ENCODE results near the gene LYSMD2.

The LYSMD2 gene

DNA sequence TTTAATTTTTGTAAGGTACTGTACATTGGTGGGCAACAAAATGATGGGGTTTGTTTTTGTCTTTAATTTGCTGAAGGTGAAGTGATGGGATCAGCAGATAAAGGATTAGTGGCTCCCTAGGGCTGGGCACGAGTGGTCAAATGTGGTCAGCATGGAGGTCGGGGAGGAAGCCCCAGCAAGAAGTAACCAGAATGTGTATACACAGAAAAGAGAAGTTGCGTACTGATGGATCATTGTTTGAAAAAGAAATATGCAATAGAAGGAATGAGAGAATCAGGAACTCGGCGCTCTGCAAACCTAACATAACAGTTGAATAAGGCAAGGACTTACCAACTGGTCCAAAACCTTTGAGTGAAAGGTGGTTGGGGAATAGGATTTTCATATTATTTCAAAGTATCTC is 15.4 kb upstream of the LYSMD2 start:
- no peak overlapping the region for H3K4me3 ChIP-seq (ENCODE audit: low read length)
- DNase-seq (ENCODE audit: low read depth, low spot score), result no peak
- peaks cover 23% of the 10 kb centered on the region for H3K27me3 ChIP-seq (ENCODE audit: control insufficient read depth, insufficient read depth, low read length)
- H3K9me3 ChIP-seq (ENCODE audit: control insufficient read depth, insufficient read depth, low read length), result no peaks in the 10 kb centered on the region
- H3K4me1 ChIP-seq (ENCODE audit: control insufficient read depth, insufficient read depth, low read length), result peaks cover 1% of the 10 kb centered on the region; the same call in 1 of the 2 replicates
- WGBS (ENCODE audit: insufficient coverage, insufficient read length), result no CpG with 5 or more reads among the region's 5 CpGs
- no peak overlapping the region for H3K27ac ChIP-seq (ENCODE audit: low read length)
- no peaks in the 10 kb centered on the region for H3K36me3 ChIP-seq (ENCODE audit: control insufficient read depth, insufficient read depth, low read length)

GRCh38 chr15:51751697-51752683 is 14.5 kb upstream of the LYSMD2 start:
- no peak for DNase-seq (ENCODE audit: low read depth, low spot score)
- Histone ChIP-seq H3K27me3 (ENCODE audit: control insufficient read depth, insufficient read depth, low read length) (peaks cover 23% of the 10 kb centered on the region), H3K27ac (ENCODE audit: low read length) (no peak overlapping the region), H3K9me3 (ENCODE audit: control insufficient read depth, insufficient read depth, low read length) (no peaks in the 10 kb centered on the region), H3K4me3 (ENCODE audit: low read length) (peak overlapping the region; percentile 72), H3K36me3 (ENCODE audit: control insufficient read depth, insufficient read depth, low read length) (no peaks in the 10 kb centered on the region), H3K4me1 (ENCODE audit: control insufficient read depth, insufficient read depth, low read length) (peaks cover 1% of the 10 kb centered on the region; the same call in 1 of the 2 replicates)
- WGBS (ENCODE audit: insufficient coverage, insufficient read length), result no CpG with 5 or more reads among the region's 71 CpGs

- WGBS (ENCODE audit: insufficient coverage, insufficient read length), result no CpG with 5 or more reads among the region's 65 CpGs
Observed at GRCh38 chr15:51750792-51751696, 13.6 kb upstream of the LYSMD2 start, which contains the start of gene TMOD2. TMOD2 (plus strand) TSS chr15:51751597; CDS start chr15:51766442, 14,845 bp downstream.

GRCh38 chr15:51750186-51750585 is 12.7 kb upstream of the LYSMD2 start:
- WGBS (ENCODE audit: insufficient coverage, insufficient read length), result no CpG with 5 or more reads among the region's 4 CpGs
- Histone ChIP-seq H3K36me3 (ENCODE audit: control insufficient read depth, insufficient read depth, low read length) (no peaks in the 10 kb centered on the region), H3K9me3 (ENCODE audit: control insufficient read depth, insufficient read depth, low read length) (no peaks in the 10 kb centered on the region), H3K27me3 (ENCODE audit: control insufficient read depth, insufficient read depth, low read length) (peaks cover 23% of the 10 kb centered on the region), H3K4me1 (ENCODE audit: control insufficient read depth, insufficient read depth, low read length) (peaks cover 1% of the 10 kb centered on the region; the same call in 1 of the 2 replicates), H3K27ac (ENCODE audit: low read length) (no peak overlapping the region), H3K4me3 (ENCODE audit: low read length) (no peak overlapping the region)
- no peak for DNase-seq (ENCODE audit: low read depth, low spot score)

More at GRCh38 chr15:51750792-51751696, 13.6 kb upstream of the LYSMD2 start, which contains the start of gene TMOD2:
- DNase-seq (ENCODE audit: low read depth, low spot score), result no peak
- no peak within 1 kb of the TSS for H3K27ac ChIP-seq (ENCODE audit: low read length)
- H3K36me3 ChIP-seq (ENCODE audit: control insufficient read depth, insufficient read depth, low read length), result no peaks in the 10 kb centered on the region
- H3K4me1 ChIP-seq (ENCODE audit: control insufficient read depth, insufficient read depth, low read length), result peaks cover 1% of the 10 kb centered on the region; the same call in 1 of the 2 replicates
- no peaks in the 10 kb centered on the region for H3K9me3 ChIP-seq (ENCODE audit: control insufficient read depth, insufficient read depth, low read length)
- H3K27me3 ChIP-seq (ENCODE audit: control insufficient read depth, insufficient read depth, low read length), result peaks cover 23% of the 10 kb centered on the region
- peak within 1 kb of the TSS; percentile 72 for H3K4me3 ChIP-seq (ENCODE audit: low read length)

GRCh38 chr15:51749307-51749706 is 11.9 kb upstream of the LYSMD2 start:
- no peak for DNase-seq (ENCODE audit: low read depth, low spot score)
- no peak overlapping the region for H3K27ac ChIP-seq (ENCODE audit: low read length)
- no peaks in the 10 kb centered on the region for H3K36me3 ChIP-seq (ENCODE audit: control insufficient read depth, insufficient read depth, low read length)
- no peak overlapping the region for H3K4me3 ChIP-seq (ENCODE audit: low read length)
- H3K27me3 ChIP-seq (ENCODE audit: control insufficient read depth, insufficient read depth, low read length), result peaks cover 23% of the 10 kb centered on the region
- H3K9me3 ChIP-seq (ENCODE audit: control insufficient read depth, insufficient read depth, low read length), result no peaks in the 10 kb centered on the region
- WGBS (ENCODE audit: insufficient coverage, insufficient read length), result no CpG with 5 or more reads among the region's 5 CpGs
- peaks cover 1% of the 10 kb centered on the region; the same call in 1 of the 2 replicates for H3K4me1 ChIP-seq (ENCODE audit: control insufficient read depth, insufficient read depth, low read length)

GRCh38 chr15:51739061-51739712 is 1.7 kb upstream of the LYSMD2 start:
- Histone ChIP-seq H3K4me3 (ENCODE audit: low read length) (no peak overlapping the region), H3K27ac (ENCODE audit: low read length) (no peak overlapping the region), H3K36me3 (ENCODE audit: control insufficient read depth, insufficient read depth, low read length) (no peaks in the 10 kb centered on the region), H3K27me3 (ENCODE audit: control insufficient read depth, insufficient read depth, low read length) (peaks cover 13% of the 10 kb centered on the region; the same call in 1 of the 2 replicates), H3K9me3 (ENCODE audit: control insufficient read depth, insufficient read depth, low read length) (no peaks in the 10 kb centered on the region), H3K4me1 (ENCODE audit: control insufficient read depth, insufficient read depth, low read length) (peaks cover 2% of the 10 kb centered on the region; the same call in 1 of the 2 replicates)
- no CpG with 5 or more reads among the region's 2 CpGs for WGBS (ENCODE audit: insufficient coverage, insufficient read length)
- DNase-seq (ENCODE audit: low read depth, low spot score), result no peak

DNA sequence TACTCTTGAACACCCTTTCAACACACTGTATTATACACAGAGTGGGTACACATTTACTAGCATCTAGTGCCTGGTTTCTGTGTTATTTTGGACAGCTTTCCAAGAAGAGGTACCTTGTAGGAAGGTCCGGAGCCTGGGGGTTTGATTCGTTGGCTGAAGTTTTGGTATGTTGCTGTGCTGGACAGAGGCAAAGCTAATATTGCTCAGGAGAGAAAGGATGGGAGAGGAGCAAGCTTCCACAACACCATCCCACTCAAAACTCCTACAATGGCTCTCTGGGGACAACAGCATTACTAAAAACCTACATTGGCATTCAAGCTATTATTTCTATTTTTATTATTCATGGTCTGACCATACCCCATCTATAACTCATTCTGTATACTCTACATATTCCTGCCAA is 1.1 kb upstream of the LYSMD2 start:
- no CpG with 5 or more reads among the region's 2 CpGs for WGBS (ENCODE audit: insufficient coverage, insufficient read length)
- H3K27ac ChIP-seq (ENCODE audit: low read length), result no peak overlapping the region
- peaks cover 13% of the 10 kb centered on the region; the same call in 1 of the 2 replicates for H3K27me3 ChIP-seq (ENCODE audit: control insufficient read depth, insufficient read depth, low read length)
- peaks cover 2% of the 10 kb centered on the region; the same call in 1 of the 2 replicates for H3K4me1 ChIP-seq (ENCODE audit: control insufficient read depth, insufficient read depth, low read length)
- DNase-seq (ENCODE audit: low read depth, low spot score), result no peak
- no peaks in the 10 kb centered on the region for H3K36me3 ChIP-seq (ENCODE audit: control insufficient read depth, insufficient read depth, low read length)
- no peak overlapping the region for H3K4me3 ChIP-seq (ENCODE audit: low read length)
- no peaks in the 10 kb centered on the region for H3K9me3 ChIP-seq (ENCODE audit: control insufficient read depth, insufficient read depth, low read length)

DNA sequence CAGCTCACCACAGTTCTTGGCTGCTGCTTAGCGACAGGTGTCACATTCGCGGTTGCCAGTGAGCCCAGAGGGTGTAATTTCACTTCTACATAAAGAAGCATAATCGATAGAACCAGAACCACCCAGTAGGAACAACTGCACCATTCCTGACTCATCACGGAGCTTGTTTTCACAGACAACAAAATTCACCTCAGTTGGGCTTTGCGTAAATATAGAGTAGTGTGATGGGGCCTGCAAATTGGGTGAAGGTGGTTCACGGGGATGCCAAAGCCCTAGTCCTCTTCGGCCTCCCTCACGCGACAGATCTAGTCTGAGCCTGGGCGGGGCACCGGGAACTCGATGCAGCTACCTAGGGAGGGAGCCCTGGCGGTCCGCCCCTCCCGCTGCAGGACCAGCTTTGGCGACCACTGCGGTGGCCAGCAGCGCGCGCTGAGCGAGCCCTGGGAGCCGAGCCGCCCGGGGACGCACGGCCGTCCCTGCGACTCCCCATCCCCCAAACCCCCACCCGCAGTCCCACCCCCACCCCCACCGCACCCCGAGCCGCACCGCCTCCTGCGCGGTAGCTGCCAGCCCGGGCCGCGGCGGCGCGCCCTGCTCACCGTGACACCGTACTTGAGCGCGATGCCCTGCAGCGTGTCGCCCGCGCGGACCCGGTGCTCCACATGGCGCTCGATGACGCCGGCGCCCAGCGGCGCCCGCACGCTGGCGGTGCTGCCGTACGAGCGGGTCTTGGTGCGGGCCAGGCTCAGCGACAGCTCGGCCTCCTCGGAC is 519 bp downstream of the LYSMD2 start:
- no peaks in the 10 kb centered on the region for H3K36me3 ChIP-seq (ENCODE audit: control insufficient read depth, insufficient read depth, low read length)
- DNase-seq (ENCODE audit: low read depth, low spot score), result no peak
- WGBS (ENCODE audit: insufficient coverage, insufficient read length), result no CpG with 5 or more reads among the region's 69 CpGs
- H3K27ac ChIP-seq (ENCODE audit: low read length), result no peak overlapping the region
- H3K27me3 ChIP-seq (ENCODE audit: control insufficient read depth, insufficient read depth, low read length), result peaks cover 13% of the 10 kb centered on the region; the same call in 1 of the 2 replicates
- peak overlapping the region; percentile 71 for H3K4me3 ChIP-seq (ENCODE audit: low read length)
- H3K9me3 ChIP-seq (ENCODE audit: control insufficient read depth, insufficient read depth, low read length), result no peaks in the 10 kb centered on the region
- peaks cover 2% of the 10 kb centered on the region; the same call in 1 of the 2 replicates for H3K4me1 ChIP-seq (ENCODE audit: control insufficient read depth, insufficient read depth, low read length)

GRCh38 chr15:51736069-51736468 is 1.4 kb downstream of the LYSMD2 start:
- peaks cover 13% of the 10 kb centered on the region; the same call in 1 of the 2 replicates for H3K27me3 ChIP-seq (ENCODE audit: control insufficient read depth, insufficient read depth, low read length)
- H3K4me3 ChIP-seq (ENCODE audit: low read length), result no peak overlapping the region
- no peak overlapping the region for H3K27ac ChIP-seq (ENCODE audit: low read length)
- no CpG with 5 or more reads among the region's 3 CpGs for WGBS (ENCODE audit: insufficient coverage, insufficient read length)
- H3K9me3 ChIP-seq (ENCODE audit: control insufficient read depth, insufficient read depth, low read length), result no peaks in the 10 kb centered on the region
- DNase-seq (ENCODE audit: low read depth, low spot score), result no peak
- H3K36me3 ChIP-seq (ENCODE audit: control insufficient read depth, insufficient read depth, low read length), result no peaks in the 10 kb centered on the region
- peaks cover 2% of the 10 kb centered on the region; the same call in 1 of the 2 replicates for H3K4me1 ChIP-seq (ENCODE audit: control insufficient read depth, insufficient read depth, low read length)

Measured in iPS DF 6.9 (cell line).